ENCODE results near the gene ANKFY1.
"Not testable (repeated sequence)": the region's sequence is repeated elsewhere in the genome, so short reads cannot be mapped to it uniquely, and the experiment has no call there.

Gene ANKFY1

GRCh38 chr17:4258867-4259266 is 4.9 kb downstream of the ANKFY1 start:
- DNase-seq = no peak

- DNase-seq = peak; percentile 34
These were observed 6.8 kb downstream of the ANKFY1 start for GRCh38 chr17:4256952-4257351.

GRCh38 chr17:4255271-4255670 is 8.5 kb downstream of the ANKFY1 start:
- DNase-seq = not testable (repeated sequence)

- no peak for DNase-seq
These were observed 12.9 kb downstream of the ANKFY1 start for GRCh38 chr17:4250887-4251286.

- DNase-seq = peak; percentile 28
These were observed 14.2 kb downstream of the ANKFY1 start for GRCh38 chr17:4249452-4250029.

GRCh38 chr17:4248504-4249277 is 15.1 kb downstream of the ANKFY1 start:
- no peak for DNase-seq

GRCh38 chr17:4247971-4248388 is 15.8 kb downstream of the ANKFY1 start:
- DNase-seq = no peak

GRCh38 chr17:4247361-4247970 is 16.3 kb downstream of the ANKFY1 start:
- no peak for DNase-seq

GRCh38 chr17:4246674-4247073 is 17.1 kb downstream of the ANKFY1 start:
- DNase-seq = no peak

GRCh38 chr17:4241535-4241934 is 22.2 kb downstream of the ANKFY1 start:
- no peak for DNase-seq

- no peak for DNase-seq
These were observed 27.3 kb downstream of the ANKFY1 start for GRCh38 chr17:4236456-4236855.

GRCh38 chr17:4235372-4236279 is 28.2 kb downstream of the ANKFY1 start:
- DNase-seq = no peak

GRCh38 chr17:4234401-4234800 is 29.4 kb downstream of the ANKFY1 start:
- DNase-seq = no peak

- DNase-seq = no peak
These were observed 30.0 kb downstream of the ANKFY1 start for GRCh38 chr17:4233668-4234258.

GRCh38 chr17:4232168-4232813 is 31.5 kb downstream of the ANKFY1 start:
- peak; percentile 13 for DNase-seq

- no peak for DNase-seq
These were observed 33.9 kb downstream of the ANKFY1 start for GRCh38 chr17:4229627-4230541.

- no peak for DNase-seq
These were observed 41.7 kb downstream of the ANKFY1 start for GRCh38 chr17:4221899-4222659.

- no peak for DNase-seq
These were observed 42.6 kb downstream of the ANKFY1 start for GRCh38 chr17:4221163-4221562.

- no peak for DNase-seq
These were observed 43.1 kb downstream of the ANKFY1 start for GRCh38 chr17:4220655-4221054.

GRCh38 chr17:4219241-4219640 is 44.5 kb downstream of the ANKFY1 start:
- no peak for DNase-seq

All from MV-4-11 (cell line).